Measurements from ENCODE around the gene SPO11. TPM values are rescaled to one million over a fixed set of nuclear protein-coding genes. Genes with fewer than 3 reads are reported as not detected.
A peak's percentile ranks its signal among the peaks of the same experiment; 100 is the strongest.

The SPO11 gene
- total and polyA plus RNA-seq, 2 experiments from 2014 or later, result not detected

GRCh38 chr20:57374343-57374930, 44.8 kb downstream of the SPO11 start:
- DNase-seq (ENCODE audit: low spot score) (peak; percentile 30), ATAC-seq (peak; percentile 74)
- no peak overlapping the region for H3K4me3 ChIP-seq
- H3K9me2 ChIP-seq (ENCODE audit: insufficient read depth), result no peaks in the 10 kb centered on the region
- peaks cover 7% of the 10 kb centered on the region for H3K4me1 ChIP-seq (ENCODE audit: insufficient read depth)
- H3K9me3 Mint-ChIP-seq, result no peaks in the 10 kb centered on the region
- H3K27me3 ChIP-seq (ENCODE audit: insufficient read depth), result no peaks in the 10 kb centered on the region
- H3K27ac ChIP-seq (ENCODE audit: low read depth), result peak overlapping the region; percentile 45; the same call in 1 of the 2 replicates
- peaks cover 21% of the 10 kb centered on the region for H3K4me1 Mint-ChIP-seq
- no peaks in the 10 kb centered on the region for H3F3A ChIP-seq (replicated peaks; ENCODE audit: low read depth)
- no peak overlapping the region for H3K4me3 Mint-ChIP-seq
- no peaks in the 10 kb centered on the region; the same call in 1 of the 2 replicates for H3K79me2 ChIP-seq (replicated peaks; ENCODE audit: insufficient read depth)
- peaks cover 13% of the 10 kb centered on the region; the same call in 1 of the 2 replicates for H4K20me1 ChIP-seq (replicated peaks; ENCODE audit: insufficient read depth)
- TF ChIP-seq, protein P1, sequence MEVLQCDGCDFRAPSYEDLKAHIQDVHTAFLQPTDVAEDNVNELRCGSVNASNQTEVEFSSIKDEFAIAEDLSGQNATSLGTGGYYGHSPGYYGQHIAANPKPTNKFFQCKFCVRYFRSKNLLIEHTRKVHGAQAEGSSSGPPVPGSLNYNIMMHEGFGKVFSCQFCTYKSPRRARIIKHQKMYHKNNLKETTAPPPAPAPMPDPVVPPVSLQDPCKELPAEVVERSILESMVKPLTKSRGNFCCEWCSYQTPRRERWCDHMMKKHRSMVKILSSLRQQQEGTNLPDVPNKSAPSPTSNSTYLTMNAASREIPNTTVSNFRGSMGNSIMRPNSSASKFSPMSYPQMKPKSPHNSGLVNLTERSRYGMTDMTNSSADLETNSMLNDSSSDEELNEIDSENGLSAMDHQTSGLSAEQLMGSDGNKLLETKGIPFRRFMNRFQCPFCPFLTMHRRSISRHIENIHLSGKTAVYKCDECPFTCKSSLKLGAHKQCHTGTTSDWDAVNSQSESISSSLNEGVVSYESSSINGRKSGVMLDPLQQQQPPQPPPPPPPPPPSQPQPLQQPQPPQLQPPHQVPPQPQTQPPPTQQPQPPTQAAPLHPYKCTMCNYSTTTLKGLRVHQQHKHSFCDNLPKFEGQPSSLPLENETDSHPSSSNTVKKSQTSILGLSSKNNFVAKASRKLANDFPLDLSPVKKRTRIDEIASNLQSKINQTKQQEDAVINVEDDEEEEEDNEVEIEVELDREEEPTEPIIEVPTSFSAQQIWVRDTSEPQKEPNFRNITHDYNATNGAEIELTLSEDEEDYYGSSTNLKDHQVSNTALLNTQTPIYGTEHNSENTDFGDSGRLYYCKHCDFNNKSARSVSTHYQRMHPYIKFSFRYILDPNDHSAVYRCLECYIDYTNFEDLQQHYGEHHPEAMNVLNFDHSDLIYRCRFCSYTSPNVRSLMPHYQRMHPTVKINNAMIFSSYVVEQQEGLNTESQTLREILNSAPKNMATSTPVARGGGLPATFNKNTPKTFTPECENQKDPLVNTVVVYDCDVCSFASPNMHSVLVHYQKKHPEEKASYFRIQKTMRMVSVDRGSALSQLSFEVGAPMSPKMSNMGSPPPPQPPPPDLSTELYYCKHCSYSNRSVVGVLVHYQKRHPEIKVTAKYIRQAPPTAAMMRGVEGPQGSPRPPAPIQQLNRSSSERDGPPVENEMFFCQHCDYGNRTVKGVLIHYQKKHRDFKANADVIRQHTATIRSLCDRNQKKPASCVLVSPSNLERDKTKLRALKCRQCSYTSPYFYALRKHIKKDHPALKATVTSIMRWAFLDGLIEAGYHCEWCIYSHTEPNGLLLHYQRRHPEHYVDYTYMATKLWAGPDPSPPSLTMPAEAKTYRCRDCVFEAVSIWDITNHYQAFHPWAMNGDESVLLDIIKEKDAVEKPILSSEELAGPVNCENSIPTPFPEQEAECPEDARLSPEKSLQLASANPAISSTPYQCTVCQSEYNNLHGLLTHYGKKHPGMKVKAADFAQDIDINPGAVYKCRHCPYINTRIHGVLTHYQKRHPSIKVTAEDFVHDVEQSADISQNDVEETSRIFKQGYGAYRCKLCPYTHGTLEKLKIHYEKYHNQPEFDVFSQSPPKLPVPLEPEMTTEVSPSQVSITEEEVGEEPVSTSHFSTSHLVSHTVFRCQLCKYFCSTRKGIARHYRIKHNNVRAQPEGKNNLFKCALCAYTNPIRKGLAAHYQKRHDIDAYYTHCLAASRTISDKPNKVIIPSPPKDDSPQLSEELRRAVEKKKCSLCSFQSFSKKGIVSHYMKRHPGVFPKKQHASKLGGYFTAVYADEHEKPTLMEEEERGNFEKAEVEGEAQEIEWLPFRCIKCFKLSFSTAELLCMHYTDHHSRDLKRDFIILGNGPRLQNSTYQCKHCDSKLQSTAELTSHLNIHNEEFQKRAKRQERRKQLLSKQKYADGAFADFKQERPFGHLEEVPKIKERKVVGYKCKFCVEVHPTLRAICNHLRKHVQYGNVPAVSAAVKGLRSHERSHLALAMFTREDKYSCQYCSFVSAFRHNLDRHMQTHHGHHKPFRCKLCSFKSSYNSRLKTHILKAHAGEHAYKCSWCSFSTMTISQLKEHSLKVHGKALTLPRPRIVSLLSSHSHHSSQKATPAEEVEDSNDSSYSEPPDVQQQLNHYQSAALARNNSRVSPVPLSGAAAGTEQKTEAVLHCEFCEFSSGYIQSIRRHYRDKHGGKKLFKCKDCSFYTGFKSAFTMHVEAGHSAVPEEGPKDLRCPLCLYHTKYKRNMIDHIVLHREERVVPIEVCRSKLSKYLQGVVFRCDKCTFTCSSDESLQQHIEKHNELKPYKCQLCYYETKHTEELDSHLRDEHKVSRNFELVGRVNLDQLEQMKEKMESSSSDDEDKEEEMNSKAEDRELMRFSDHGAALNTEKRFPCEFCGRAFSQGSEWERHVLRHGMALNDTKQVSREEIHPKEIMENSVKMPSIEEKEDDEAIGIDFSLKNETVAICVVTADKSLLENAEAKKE (CRISPR knock-in tag; IDR thresholded peaks at IDR 0.05), result no peak
- TF ChIP-seq ZNF114 (CRISPR knock-in tag; IDR thresholded peaks at IDR 0.05), result no peak
- TF ChIP-seq ZNF331 (CRISPR knock-in tag; IDR thresholded peaks at IDR 0.05; ENCODE audit: low read depth), result no peak
- no peak for TF ChIP-seq CREB1 (CRISPR knock-in tag; IDR thresholded peaks at IDR 0.05; ENCODE audit: low read depth)
- no peak for TF ChIP-seq NANOG (IDR thresholded peaks at IDR 0.05; ENCODE audit: borderline replicate concordance)
- TF ChIP-seq, protein P2, sequence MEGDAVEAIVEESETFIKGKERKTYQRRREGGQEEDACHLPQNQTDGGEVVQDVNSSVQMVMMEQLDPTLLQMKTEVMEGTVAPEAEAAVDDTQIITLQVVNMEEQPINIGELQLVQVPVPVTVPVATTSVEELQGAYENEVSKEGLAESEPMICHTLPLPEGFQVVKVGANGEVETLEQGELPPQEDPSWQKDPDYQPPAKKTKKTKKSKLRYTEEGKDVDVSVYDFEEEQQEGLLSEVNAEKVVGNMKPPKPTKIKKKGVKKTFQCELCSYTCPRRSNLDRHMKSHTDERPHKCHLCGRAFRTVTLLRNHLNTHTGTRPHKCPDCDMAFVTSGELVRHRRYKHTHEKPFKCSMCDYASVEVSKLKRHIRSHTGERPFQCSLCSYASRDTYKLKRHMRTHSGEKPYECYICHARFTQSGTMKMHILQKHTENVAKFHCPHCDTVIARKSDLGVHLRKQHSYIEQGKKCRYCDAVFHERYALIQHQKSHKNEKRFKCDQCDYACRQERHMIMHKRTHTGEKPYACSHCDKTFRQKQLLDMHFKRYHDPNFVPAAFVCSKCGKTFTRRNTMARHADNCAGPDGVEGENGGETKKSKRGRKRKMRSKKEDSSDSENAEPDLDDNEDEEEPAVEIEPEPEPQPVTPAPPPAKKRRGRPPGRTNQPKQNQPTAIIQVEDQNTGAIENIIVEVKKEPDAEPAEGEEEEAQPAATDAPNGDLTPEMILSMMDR (conservative IDR thresholded peaks at IDR 0.05; ENCODE audit: low read depth in 2 of 2), result no peak
- TF ChIP-seq, protein P3, sequence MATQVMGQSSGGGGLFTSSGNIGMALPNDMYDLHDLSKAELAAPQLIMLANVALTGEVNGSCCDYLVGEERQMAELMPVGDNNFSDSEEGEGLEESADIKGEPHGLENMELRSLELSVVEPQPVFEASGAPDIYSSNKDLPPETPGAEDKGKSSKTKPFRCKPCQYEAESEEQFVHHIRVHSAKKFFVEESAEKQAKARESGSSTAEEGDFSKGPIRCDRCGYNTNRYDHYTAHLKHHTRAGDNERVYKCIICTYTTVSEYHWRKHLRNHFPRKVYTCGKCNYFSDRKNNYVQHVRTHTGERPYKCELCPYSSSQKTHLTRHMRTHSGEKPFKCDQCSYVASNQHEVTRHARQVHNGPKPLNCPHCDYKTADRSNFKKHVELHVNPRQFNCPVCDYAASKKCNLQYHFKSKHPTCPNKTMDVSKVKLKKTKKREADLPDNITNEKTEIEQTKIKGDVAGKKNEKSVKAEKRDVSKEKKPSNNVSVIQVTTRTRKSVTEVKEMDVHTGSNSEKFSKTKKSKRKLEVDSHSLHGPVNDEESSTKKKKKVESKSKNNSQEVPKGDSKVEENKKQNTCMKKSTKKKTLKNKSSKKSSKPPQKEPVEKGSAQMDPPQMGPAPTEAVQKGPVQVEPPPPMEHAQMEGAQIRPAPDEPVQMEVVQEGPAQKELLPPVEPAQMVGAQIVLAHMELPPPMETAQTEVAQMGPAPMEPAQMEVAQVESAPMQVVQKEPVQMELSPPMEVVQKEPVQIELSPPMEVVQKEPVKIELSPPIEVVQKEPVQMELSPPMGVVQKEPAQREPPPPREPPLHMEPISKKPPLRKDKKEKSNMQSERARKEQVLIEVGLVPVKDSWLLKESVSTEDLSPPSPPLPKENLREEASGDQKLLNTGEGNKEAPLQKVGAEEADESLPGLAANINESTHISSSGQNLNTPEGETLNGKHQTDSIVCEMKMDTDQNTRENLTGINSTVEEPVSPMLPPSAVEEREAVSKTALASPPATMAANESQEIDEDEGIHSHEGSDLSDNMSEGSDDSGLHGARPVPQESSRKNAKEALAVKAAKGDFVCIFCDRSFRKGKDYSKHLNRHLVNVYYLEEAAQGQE (IDR thresholded peaks at IDR 0.05; ENCODE audit: unreplicated experiment), result no peak
- TF ChIP-seq, protein P4, sequence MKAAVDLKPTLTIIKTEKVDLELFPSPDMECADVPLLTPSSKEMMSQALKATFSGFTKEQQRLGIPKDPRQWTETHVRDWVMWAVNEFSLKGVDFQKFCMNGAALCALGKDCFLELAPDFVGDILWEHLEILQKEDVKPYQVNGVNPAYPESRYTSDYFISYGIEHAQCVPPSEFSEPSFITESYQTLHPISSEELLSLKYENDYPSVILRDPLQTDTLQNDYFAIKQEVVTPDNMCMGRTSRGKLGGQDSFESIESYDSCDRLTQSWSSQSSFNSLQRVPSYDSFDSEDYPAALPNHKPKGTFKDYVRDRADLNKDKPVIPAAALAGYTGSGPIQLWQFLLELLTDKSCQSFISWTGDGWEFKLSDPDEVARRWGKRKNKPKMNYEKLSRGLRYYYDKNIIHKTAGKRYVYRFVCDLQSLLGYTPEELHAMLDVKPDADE (IDR thresholded peaks at IDR 0.05), result no peak
- TF ChIP-seq POLR2AphosphoS5 (IDR thresholded peaks at IDR 0.05; ENCODE audit: low read depth), result no peak
- no peak for TF ChIP-seq STAT1 (IDR thresholded peaks at IDR 0.05; ENCODE audit: unreplicated experiment)
- TF ChIP-seq EZH2phosphoT487 (IDR thresholded peaks at IDR 0.05; ENCODE audit: unreplicated experiment), result no peak
- TF ChIP-seq JUNB (IDR thresholded peaks at IDR 0.05; ENCODE audit: unreplicated experiment), result no peak
- TF ChIP-seq EZH2 (IDR thresholded peaks at IDR 0.05; ENCODE audit: low read depth, unreplicated experiment), result no peak
- H3K4me2 ChIP-seq, result 0 out of 2 replicates have a peak overlapping the region, but pooled peaks have one; percentile 20
- H3K36me3 Mint-ChIP-seq (ENCODE audit: low read depth), result peaks cover 93% of the 10 kb centered on the region
- peaks cover 14% of the 10 kb centered on the region for H3K27me3 Mint-ChIP-seq (ENCODE audit: insufficient read depth, low read depth, poor library complexity)
- no peak overlapping the region for H2AFZ ChIP-seq
- peak overlapping the region; percentile 64 for H3K27ac Mint-ChIP-seq
- H3K36me3 ChIP-seq (ENCODE audit: insufficient read depth), result peaks cover 45% of the 10 kb centered on the region

Data from GM23338 (cell line).